ENCODE results near the gene HOXB5.

The HOXB5 gene

GRCh38 chr17:48571826-48572417 lies 21.7 kb downstream of the HOXB5 start:
- no peak for DNase-seq

DNA sequence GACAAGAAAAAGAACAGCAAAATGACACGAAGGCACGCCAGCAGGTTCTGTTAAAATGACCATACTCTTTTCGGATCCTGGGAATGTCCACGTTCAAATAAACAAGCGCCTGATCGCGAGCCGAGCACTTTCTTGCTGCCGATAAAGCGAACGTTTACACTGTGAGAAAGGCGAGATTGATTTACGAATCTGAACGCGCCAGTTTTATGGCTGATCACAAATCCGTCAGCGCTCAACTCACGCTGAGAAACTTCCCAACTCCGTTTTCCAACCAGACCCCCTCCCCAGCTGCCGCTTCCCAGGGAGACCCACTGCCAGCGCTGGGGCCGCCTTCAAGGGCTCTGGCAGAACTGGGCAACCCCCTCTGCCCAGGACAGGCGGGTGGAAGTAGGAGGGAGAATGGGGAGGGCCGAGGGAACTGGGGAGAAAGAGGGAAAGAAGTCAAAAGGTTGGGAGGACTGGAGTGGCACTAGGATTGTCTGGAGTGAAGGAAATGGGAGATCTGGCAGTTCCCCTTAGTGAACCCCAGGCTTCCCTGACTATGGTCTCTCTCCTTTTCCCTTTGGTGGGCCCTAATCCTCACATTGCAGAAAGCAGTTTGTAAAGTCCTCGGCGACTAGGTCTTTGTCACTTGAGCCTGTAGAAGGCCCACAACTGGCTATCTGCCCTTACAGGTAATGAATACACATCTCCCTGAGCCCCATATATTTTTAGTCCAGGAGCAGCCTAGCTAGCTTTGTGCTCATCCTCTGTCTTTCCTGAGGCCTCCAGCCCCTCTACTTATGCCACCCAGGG lies 22.4 kb downstream of the HOXB5 start:
- DNase-seq: no peak

DNA sequence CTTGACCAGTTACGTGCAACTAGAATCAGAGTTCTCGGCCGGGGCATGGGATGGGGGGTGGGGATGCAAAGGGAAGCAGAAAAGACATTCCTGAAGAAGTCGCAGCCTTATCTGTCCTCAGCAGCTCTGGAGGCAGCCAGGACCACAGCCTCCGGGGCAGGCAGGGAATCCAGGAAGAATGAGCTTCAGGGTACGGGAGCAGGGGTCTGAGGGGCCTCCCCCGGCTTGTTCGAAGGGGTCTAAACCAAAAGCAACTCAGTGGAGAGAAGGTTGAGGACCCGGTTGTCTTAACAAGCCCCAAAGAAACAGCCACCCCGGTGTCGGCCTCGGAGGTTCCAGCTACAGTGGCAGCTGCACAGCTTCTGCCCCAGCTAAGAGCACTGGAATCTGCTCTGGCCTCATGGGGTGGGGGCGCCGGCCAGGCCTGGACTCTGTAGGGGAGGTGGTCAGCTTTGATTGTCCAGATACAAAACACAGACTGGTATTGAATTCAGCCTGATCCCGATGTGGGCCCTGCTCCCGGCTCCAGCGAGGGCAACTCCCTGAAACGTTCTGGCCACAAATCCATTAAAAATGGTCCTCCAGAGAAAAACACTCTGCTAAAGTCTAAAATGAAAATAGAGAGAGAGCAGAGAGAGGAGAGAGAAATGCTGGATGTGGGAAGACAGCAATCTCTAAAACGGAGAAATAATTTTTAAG lies 23.1 kb downstream of the HOXB5 start:
- no peak for DNase-seq

DNA sequence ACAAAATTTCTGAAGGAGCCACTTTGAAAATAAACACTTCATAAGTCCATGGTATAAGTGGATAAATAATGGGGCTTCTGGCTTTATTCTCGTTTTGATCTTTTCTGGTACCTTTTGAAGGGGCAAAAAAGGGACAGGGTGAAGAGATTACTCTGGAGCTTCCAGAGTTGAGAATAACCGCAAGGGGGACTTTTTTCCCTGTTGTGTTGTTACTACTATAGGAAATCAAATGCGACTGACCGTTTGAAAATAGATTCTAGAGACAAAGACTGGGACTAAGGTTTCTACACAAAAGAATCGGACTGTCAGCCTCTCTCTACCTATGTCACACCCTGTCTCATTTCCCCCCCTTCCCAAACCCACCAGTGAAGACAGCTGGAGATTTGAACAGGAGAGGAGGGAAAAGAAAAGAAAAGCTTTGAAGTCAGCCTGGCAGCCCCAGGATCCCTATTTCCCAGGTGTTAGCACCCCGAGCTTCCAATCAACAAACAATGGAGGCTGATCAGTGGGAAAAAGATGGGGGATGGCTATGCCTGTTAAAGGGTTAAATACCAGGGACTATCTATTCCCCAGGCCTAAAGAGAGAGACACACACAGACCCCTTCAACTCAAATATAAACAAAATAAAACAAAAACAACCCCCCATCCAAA lies 23.8 kb downstream of the HOXB5 start:
- DNase-seq: no peak

- no peak for DNase-seq
Observed at GRCh38 chr17:48569240-48569582, 24.4 kb downstream of the HOXB5 start.

GRCh38 chr17:48568499-48569239 lies 24.9 kb downstream of the HOXB5 start:
- DNase-seq: no peak

DNA sequence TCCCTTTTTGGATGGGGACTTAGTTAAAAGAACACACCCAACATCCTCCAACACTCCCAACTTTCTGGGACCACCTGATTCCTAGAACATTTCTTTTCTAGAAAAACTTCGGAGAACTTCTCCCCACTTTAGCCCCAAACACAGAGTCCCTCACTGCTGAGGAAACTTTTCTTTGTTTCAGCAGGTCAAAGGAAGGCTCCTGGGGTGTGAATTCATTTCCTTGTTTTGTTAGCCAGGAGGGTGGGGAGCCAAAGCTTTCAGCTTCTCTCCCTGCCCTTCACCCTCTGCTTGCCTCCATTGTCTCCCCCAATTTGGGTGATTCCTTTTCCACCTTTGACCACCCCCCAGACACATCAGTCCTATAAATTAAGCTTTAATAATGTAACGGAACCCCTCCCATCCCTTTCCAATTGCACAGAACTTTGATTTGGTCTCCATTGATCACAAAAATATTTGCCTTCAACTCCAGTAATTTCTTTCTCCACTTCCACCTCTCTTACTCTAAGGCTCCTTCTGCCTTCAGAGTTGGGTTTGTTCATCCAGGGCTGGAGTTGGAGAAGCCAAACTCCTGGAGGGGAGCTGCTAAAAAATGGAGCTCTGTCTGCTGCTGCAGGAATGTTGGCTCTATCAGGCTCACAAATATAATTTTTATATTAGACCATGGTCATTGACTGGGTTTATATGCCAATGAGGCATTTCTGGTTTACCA lies 25.8 kb downstream of the HOXB5 start:
- no peak for DNase-seq

- DNase-seq: no peak
Observed at GRCh38 chr17:48567209-48567608, 26.4 kb downstream of the HOXB5 start.

DNA sequence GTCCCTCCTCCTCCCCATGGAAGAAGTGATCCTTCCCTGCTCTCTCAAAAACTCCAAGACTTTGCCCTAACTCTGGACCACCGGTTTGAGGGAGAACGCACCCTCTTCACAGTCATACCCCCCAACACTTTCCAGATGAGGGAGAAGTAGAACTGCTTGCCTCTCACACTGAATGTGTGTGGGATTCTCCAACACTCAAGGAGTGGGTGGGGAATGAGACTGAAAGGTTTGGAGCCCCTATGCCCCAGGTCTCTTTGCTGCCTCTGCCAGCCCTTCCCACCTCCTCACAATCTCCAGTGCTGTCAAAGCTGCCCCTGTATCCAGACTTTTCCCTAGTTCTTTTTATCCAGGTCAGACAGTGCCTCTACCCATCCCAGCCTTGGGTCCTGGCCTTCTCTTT lies 26.9 kb downstream of the HOXB5 start:
- DNase-seq: no peak

- DNase-seq: no peak
Observed at GRCh38 chr17:48565925-48566710, 27.5 kb downstream of the HOXB5 start.

- no peak for DNase-seq
Observed at GRCh38 chr17:48565022-48565554, 28.5 kb downstream of the HOXB5 start.

GRCh38 chr17:48564188-48565021 lies 29.2 kb downstream of the HOXB5 start:
- DNase-seq: no peak

DNA sequence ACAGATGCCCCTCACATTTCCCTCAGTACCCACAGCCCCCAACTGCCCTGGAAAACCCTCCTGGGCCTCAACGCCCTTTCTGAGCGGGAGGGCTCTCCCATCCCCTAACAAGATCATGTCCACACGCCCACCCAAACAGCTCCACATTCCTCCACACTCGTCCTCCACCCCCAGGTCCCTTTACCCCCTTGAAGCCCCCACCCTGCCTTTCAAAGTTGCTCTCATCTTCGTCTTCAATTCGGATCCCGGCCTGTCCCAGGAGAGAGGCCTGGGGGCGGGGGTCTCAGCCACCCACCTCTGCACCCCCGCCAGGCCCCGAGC lies 29.8 kb downstream of the HOXB5 start:
- DNase-seq: no peak

DNA sequence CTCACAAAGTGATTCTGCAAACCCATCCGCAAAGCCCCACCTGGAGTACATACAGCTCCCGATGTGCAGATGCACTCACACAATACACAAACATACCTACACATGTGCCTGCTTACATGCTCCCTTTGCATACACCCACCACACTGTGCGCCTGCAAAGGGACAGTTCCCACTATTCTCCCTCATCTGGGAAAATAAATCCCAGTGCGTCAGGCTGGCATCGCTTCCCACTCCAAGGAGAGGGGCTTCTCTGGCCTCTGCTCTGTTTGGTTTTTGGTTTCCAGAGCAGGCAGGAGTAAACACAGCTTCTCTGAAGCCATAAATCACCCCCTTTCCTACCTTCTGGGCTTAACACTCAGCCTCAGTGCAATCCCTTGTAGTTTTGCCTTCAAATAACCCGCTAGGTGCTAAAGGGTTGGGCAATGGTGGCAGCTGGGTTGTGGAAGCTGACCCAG lies 30.2 kb downstream of the HOXB5 start:
- no peak for DNase-seq

DNA sequence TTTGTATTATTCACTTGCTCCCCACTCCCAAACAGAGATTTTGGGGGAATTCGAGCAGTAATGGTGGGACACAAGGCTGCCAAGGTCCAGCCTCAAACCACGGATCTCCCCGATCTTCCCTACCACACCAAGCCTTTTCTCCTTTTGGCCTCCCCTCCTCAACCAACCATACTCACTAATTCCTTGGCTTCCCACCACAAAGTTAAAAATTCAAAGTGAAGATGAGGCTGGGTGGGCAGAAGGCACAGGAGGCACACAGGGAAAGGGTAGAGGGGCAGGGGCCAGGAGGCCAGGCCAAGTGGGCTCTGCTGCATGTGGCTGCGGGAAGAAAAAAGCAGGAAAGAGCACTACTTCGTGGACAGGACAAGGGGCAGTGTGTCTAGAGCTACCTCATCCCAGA lies 30.6 kb downstream of the HOXB5 start:
- DNase-seq: no peak

- no peak for DNase-seq
Observed at GRCh38 chr17:48561884-48562810, 31.4 kb downstream of the HOXB5 start.

DNA sequence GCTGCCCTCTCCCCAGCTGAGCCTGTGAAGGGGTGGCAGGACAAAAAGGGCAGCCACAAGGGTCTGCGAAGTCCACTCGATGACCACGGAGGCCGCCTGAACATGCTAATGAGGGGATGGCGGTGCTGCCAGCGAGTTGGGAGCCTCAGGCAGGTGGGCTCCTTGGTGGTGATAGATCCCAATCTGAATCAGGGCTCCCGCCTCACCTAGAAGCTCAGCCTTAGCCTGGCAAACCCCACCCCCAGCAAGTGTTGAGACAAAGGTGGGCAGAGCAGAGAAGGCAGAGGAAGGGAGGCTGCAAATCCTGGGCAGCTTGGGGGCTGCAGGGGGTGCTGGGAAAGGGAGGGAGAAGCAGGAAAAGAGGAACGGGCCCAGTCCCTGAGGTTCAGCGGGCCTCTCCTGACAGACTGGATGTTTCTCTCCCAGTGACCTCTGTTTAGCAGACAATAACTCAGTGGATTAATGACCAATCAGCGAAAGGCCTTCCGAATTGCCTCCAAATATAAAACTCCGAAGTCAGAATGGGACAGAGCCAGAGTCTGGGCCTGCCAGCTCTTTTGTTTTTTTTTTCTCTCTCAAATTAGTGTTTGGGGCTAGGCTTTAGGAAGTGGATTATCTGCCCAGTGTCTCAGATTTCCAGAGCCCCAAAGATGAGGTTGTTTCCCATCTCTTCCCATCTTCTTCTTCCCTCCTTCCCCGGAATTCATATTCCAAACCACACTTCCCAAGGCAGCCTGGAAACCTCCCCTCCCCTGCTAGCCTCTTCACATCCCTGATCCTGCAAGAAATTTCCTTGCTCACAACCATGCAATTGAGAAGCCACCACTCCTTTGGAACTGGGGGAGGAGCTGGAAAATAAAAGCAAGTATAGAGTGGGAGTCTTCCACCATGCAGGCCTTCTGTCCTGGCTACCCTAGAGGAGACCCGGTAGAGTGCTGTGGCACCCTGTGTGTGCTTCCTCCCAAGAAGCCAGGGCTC lies 33.5 kb downstream of the HOXB5 start:
- no peak for DNase-seq

All from T1000 (cell line).